ENCODE data around the gene ANKIB1. TPM values are rescaled to one million over a fixed set of nuclear protein-coding genes. Genes with fewer than 3 reads are reported as not detected.

Gene ANKIB1
- total and polyA plus RNA-seq, 2 donors (not counting 1 experiment from before 2014, with no cell fraction given): 16.5 to 76.7 TPM

GRCh38 chr7:92423710-92424131 lies 177.9 kb downstream of the ANKIB1 start:
- H3K9me3 Mint-ChIP-seq (ENCODE audit: insufficient read depth): no peaks in the 10 kb centered on the region
- H3K4me1 Mint-ChIP-seq: peaks cover 10% of the 10 kb centered on the region
- DNase-seq (peak; percentile 4), ATAC-seq (ENCODE audit: low read depth) (no peak)
- Histone ChIP-seq H3K27me3 (replicated peaks in 1 of 4; ENCODE audit: control extremely low read depth in 1 of 4, control insufficient read depth in 3 of 4, insufficient read depth in 4 of 4, low read length in 3 of 4) (peaks cover 0 to 6% (median 0%) of the 10 kb centered on the region in 4 experiments), H4K20me1 (ENCODE audit: control insufficient read depth, insufficient read depth, low read length, poor library complexity, severe bottlenecking) (no peaks in the 10 kb centered on the region), H3K79me2 (ENCODE audit: control insufficient read depth, insufficient read depth, low read length) (no peaks in the 10 kb centered on the region), H3K4me1 (ENCODE audit: control insufficient read depth in 2 of 2, insufficient read depth in 2 of 2, low read length in 2 of 2) (peaks cover 4% of the 10 kb centered on the region in 2 donors), H3K27ac (ENCODE audit: low read length in 2 of 2) (no peak overlapping the region), H3K4me2 (replicated peaks; ENCODE audit: low read depth, low read length, poor library complexity, severe bottlenecking) (no peak overlapping the region), H2AFZ (ENCODE audit: insufficient read depth, low read depth, low read length, poor library complexity, severe bottlenecking) (peak overlapping the region; percentile 85), H3K4me3 (ENCODE audit: control extremely low read depth in 1 of 5, extremely low read depth in 1 of 5, insufficient read depth in 1 of 5, low read depth in 2 of 5, low read length in 4 of 5) (no peak overlapping the region), H3K9me3 (ENCODE audit: control extremely low read depth in 1 of 3, control insufficient read depth in 2 of 3, insufficient read depth in 1 of 3, low read length in 2 of 3) (no peaks in the 10 kb centered on the region), H3K36me3 (replicated peaks in 1 of 2; ENCODE audit: control extremely low read depth in 1 of 2, control insufficient read depth in 1 of 2, extremely low read depth in 1 of 2, insufficient read depth in 2 of 2, low read length in 1 of 2) (no peaks in the 10 kb centered on the region), H3K9ac (ENCODE audit: low read length) (no peak overlapping the region)
- intact Hi-C loops (cut with micrococcal nuclease): loop anchor here (1.0 to 5.0 kb wide), 3 partner anchors 24 to 632 kb away; partner anchors contain the start of gene GATAD1
- TF ChIP-seq EZH2 (IDR thresholded peaks at IDR 0.05; ENCODE audit: borderline replicate concordance, insufficient read depth, low read depth, low read length, poor library complexity, severe bottlenecking) (no peak), CTCF (IDR thresholded peaks at IDR 0.05) (no peak)
- POLR2A ChIA-PET: interaction anchor here (1.2 kb wide), 1 partner anchor 24 kb away, joined by 6 read pairs; the partner anchor contains the start of gene GATAD1
- peak overlapping the region; percentile 35 for H3K4me3 Mint-ChIP-seq
- CTCF ChIA-PET: interaction anchor here (0.7 to 7.9 kb wide), 15 partner anchors 9 to 1050 kb away, joined by 3 to 133 read pairs (median 3); partner anchors contain the start of gene GATAD1
- no peak overlapping the region for H3K27ac Mint-ChIP-seq
- 73% methylated on average over 5 of the region's 5 CpGs for WGBS (ENCODE audit: insufficient coverage)
- peaks cover 27% of the 10 kb centered on the region for H3K27me3 Mint-ChIP-seq

- CTCF ChIA-PET: interaction anchor here (0.6 to 7.9 kb wide), 10 partner anchors 10 to 344 kb away, joined by 3 to 133 read pairs (median 4); partner anchors contain the start of gene GATAD1
- Histone ChIP-seq H3K9me3 (ENCODE audit: control extremely low read depth in 1 of 3, control insufficient read depth in 2 of 3, insufficient read depth in 1 of 3, low read length in 2 of 3) (no peaks in the 10 kb centered on the region), H3K4me1 (ENCODE audit: control insufficient read depth in 2 of 2, insufficient read depth in 2 of 2, low read length in 2 of 2) (peaks cover 4% of the 10 kb centered on the region in 2 donors), H3K36me3 (replicated peaks in 1 of 2; ENCODE audit: control extremely low read depth in 1 of 2, control insufficient read depth in 1 of 2, extremely low read depth in 1 of 2, insufficient read depth in 2 of 2, low read length in 1 of 2) (no peaks in the 10 kb centered on the region), H4K20me1 (ENCODE audit: control insufficient read depth, insufficient read depth, low read length, poor library complexity, severe bottlenecking) (no peaks in the 10 kb centered on the region), H3K27ac (ENCODE audit: low read length in 2 of 2) (no peak overlapping the region), H3K79me2 (ENCODE audit: control insufficient read depth, insufficient read depth, low read length) (no peaks in the 10 kb centered on the region), H3K9ac (ENCODE audit: low read length) (no peak overlapping the region), H2AFZ (ENCODE audit: insufficient read depth, low read depth, low read length, poor library complexity, severe bottlenecking) (peak overlapping the region; percentile 19), H3K4me2 (replicated peaks; ENCODE audit: low read depth, low read length, poor library complexity, severe bottlenecking) (peak overlapping the region; percentile 34), H3K4me3 (ENCODE audit: control extremely low read depth in 1 of 5, extremely low read depth in 1 of 5, insufficient read depth in 1 of 5, low read depth in 2 of 5, low read length in 4 of 5) (no peak overlapping the region), H3K27me3 (replicated peaks in 1 of 4; ENCODE audit: control extremely low read depth in 1 of 4, control insufficient read depth in 3 of 4, insufficient read depth in 4 of 4, low read length in 3 of 4) (peaks cover 0 to 6% (median 0%) of the 10 kb centered on the region in 4 experiments)
- H3K27ac Mint-ChIP-seq: no peak overlapping the region
- ATAC-seq (ENCODE audit: low read depth) (no peak), DNase-seq (peak; percentile 23)
- H3K9me3 Mint-ChIP-seq (ENCODE audit: insufficient read depth): no peaks in the 10 kb centered on the region
- TF ChIP-seq CTCF (IDR thresholded peaks at IDR 0.05) (no peak), EZH2 (IDR thresholded peaks at IDR 0.05; ENCODE audit: borderline replicate concordance, insufficient read depth, low read depth, low read length, poor library complexity, severe bottlenecking) (no peak)
- H3K4me3 Mint-ChIP-seq: no peak overlapping the region
- WGBS (ENCODE audit: insufficient coverage): 40% methylated on average over 19 of the region's 20 CpGs
- H3K27me3 Mint-ChIP-seq: peaks cover 31% of the 10 kb centered on the region
- POLR2A ChIA-PET: no interaction called here
- intact Hi-C loops (cut with micrococcal nuclease): no loop called here
- peaks cover 10% of the 10 kb centered on the region for H3K4me1 Mint-ChIP-seq
Observed at GRCh38 chr7:92425311-92425947, 179.7 kb downstream of the ANKIB1 start.
